ENCODE data around the gene MRPL10.

The MRPL10 gene

DNA sequence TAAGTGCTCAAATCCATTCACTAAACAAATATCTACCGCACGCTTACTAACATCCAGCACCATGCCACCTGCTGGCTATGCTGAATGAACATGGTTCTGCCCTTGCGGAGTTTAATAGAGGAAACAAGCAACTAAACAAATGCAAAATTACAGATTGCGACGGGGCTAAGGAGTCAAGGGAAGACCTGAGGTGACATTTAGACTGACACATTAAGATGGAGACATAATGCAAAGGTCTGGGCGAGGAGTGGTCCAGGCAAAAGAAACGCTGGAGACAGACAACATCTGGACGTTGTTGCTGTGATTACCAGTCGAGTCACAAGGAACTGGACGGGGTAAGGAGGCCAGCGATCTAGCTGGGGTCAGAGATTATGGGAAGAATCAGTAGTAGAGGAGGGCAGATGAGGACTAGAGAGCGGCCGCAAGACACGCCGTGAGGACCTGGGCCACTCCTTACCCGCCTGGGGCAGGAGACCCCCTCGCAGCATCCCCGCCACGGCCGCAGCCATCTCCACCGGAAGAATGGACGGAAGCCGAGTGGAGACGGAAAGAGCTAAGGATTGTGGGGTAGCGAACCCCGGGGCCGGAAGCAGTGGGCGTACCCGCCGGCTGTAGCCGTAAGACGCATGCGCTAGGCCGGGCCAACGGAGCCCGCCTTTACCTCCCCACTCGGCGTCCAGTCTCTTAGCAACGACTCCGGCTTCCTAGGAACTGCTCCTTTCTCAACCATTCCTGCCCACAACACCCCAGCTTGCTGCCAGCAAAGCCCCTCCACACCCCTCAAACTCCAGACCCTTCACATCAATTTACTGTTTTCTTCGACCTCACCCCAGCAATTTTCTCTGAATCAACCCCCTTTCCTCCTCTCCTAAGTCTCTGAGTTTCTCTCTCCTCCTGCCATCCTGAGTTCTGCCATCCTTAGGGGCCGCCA is at the start of gene MRPL10, which contains the start of gene LRRC46 (continued):
- TF ChIP-seq ZNF670 (tag by site-specific recombination; IDR thresholded peaks at IDR 0.05; ENCODE audit: low read depth) = no peak
- TF ChIP-seq ZFP3 (tag by site-specific recombination; IDR thresholded peaks at IDR 0.05; ENCODE audit: low read depth) = no peak
- TF ChIP-seq, protein P1, sequence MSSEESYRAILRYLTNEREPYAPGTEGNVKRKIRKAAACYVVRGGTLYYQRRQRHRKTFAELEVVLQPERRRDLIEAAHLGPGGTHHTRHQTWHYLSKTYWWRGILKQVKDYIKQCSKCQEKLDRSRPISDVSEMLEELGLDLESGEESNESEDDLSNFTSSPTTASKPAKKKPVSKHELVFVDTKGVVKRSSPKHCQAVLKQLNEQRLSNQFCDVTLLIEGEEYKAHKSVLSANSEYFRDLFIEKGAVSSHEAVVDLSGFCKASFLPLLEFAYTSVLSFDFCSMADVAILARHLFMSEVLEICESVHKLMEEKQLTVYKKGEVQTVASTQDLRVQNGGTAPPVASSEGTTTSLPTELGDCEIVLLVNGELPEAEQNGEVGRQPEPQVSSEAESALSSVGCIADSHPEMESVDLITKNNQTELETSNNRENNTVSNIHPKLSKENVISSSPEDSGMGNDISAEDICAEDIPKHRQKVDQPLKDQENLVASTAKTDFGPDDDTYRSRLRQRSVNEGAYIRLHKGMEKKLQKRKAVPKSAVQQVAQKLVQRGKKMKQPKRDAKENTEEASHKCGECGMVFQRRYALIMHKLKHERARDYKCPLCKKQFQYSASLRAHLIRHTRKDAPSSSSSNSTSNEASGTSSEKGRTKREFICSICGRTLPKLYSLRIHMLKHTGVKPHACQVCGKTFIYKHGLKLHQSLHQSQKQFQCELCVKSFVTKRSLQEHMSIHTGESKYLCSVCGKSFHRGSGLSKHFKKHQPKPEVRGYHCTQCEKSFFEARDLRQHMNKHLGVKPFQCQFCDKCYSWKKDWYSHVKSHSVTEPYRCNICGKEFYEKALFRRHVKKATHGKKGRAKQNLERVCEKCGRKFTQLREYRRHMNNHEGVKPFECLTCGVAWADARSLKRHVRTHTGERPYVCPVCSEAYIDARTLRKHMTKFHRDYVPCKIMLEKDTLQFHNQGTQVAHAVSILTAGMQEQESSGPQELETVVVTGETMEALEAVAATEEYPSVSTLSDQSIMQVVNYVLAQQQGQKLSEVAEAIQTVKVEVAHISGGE (tag by site-specific recombination; conservative IDR thresholded peaks at IDR 0.05; ENCODE audit: low read depth) = peak; percentile 95
- TF ChIP-seq, protein P2, sequence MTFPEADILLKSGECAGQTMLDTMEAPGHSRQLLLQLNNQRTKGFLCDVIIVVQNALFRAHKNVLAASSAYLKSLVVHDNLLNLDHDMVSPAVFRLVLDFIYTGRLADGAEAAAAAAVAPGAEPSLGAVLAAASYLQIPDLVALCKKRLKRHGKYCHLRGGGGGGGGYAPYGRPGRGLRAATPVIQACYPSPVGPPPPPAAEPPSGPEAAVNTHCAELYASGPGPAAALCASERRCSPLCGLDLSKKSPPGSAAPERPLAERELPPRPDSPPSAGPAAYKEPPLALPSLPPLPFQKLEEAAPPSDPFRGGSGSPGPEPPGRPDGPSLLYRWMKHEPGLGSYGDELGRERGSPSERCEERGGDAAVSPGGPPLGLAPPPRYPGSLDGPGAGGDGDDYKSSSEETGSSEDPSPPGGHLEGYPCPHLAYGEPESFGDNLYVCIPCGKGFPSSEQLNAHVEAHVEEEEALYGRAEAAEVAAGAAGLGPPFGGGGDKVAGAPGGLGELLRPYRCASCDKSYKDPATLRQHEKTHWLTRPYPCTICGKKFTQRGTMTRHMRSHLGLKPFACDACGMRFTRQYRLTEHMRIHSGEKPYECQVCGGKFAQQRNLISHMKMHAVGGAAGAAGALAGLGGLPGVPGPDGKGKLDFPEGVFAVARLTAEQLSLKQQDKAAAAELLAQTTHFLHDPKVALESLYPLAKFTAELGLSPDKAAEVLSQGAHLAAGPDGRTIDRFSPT (tag by site-specific recombination; IDR thresholded peaks at IDR 0.05) = no peak
- peak; percentile 73 for TF ChIP-seq ZNF600 (tag by site-specific recombination; IDR thresholded peaks at IDR 0.05)
- TF ChIP-seq ATF2 (tag by site-specific recombination; IDR thresholded peaks at IDR 0.05; ENCODE audit: low read depth) = no peak
- peak; percentile 85; the same call in 1 of the 2 replicates for TF ChIP-seq ZNF2 (tag by site-specific recombination; IDR thresholded peaks at IDR 0.05)
- TF ChIP-seq ZNF677 (tag by site-specific recombination; IDR thresholded peaks at IDR 0.05) = no peak
- no peak for TF ChIP-seq ZNF707 (tag by site-specific recombination; IDR thresholded peaks at IDR 0.05)
- TF ChIP-seq PRDM6 (tag by site-specific recombination; IDR thresholded peaks at IDR 0.05) = no peak
- TF ChIP-seq KLF7 (tag by site-specific recombination; IDR thresholded peaks at IDR 0.05; ENCODE audit: borderline replicate concordance) = no peak
- TF ChIP-seq ZNF548 (tag by site-specific recombination; IDR thresholded peaks at IDR 0.05) = no peak
- TF ChIP-seq ZNF629 (tag by site-specific recombination; IDR thresholded peaks at IDR 0.05) = peak; percentile 70
- peak; percentile 95 for TF ChIP-seq YY2 (tag by site-specific recombination; IDR thresholded peaks at IDR 0.05)
- no peak for TF ChIP-seq ZNF302 (tag by site-specific recombination; IDR thresholded peaks at IDR 0.05; ENCODE audit: low read depth)
- TF ChIP-seq ZNF501 (tag by site-specific recombination; IDR thresholded peaks at IDR 0.05) = peak; percentile 88; the same call in 1 of the 2 replicates
- TF ChIP-seq, protein P3, sequence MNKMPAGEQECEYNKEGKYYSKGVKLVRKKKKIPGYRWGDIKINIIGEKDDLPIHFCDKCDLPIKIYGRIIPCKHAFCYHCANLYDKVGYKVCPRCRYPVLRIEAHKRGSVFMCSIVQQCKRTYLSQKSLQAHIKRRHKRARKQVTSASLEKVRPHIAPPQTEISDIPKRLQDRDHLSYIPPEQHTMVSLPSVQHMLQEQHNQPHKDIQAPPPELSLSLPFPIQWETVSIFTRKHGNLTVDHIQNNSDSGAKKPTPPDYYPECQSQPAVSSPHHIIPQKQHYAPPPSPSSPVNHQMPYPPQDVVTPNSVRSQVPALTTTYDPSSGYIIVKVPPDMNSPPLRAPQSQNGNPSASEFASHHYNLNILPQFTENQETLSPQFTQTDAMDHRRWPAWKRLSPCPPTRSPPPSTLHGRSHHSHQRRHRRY (tag by site-specific recombination; IDR thresholded peaks at IDR 0.05) = no peak
- TF ChIP-seq, protein P4, sequence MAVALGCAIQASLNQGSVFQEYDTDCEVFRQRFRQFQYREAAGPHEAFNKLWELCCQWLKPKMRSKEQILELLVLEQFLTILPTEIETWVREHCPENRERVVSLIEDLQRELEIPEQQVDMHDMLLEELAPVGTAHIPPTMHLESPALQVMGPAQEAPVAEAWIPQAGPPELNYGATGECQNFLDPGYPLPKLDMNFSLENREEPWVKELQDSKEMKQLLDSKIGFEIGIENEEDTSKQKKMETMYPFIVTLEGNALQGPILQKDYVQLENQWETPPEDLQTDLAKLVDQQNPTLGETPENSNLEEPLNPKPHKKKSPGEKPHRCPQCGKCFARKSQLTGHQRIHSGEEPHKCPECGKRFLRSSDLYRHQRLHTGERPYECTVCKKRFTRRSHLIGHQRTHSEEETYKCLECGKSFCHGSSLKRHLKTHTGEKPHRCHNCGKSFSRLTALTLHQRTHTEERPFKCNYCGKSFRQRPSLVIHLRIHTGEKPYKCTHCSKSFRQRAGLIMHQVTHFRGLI (tag by site-specific recombination; IDR thresholded peaks at IDR 0.05) = no peak
- TF ChIP-seq ZNF510 (tag by site-specific recombination; IDR thresholded peaks at IDR 0.05; ENCODE audit: insufficient replicate concordance) = no peak
- TF ChIP-seq ZNF473 (tag by site-specific recombination; IDR thresholded peaks at IDR 0.05) = no peak
- TF ChIP-seq PRDM10 (tag by site-specific recombination; IDR thresholded peaks at IDR 0.05) = peak; percentile 81
- peak; percentile 70; the same call in 1 of the 2 replicates for TF ChIP-seq KLF8 (tag by site-specific recombination; IDR thresholded peaks at IDR 0.05)

Measured in HEK293 (cell line).